Neural cell (in vitro differentiated cells): ENCODE data around the gene MAST4.

Experiments used
- CTCF ChIP-seq: fragments of 450-650 bp; IDR thresholded peaks from 2 replicates; pipeline ENCODE4 v1.5.1; 2014; ENCODE audit warnings: antibody characterized with exemption, mild to moderate bottlenecking, moderate library complexity; ENCODE audit not compliant: poor library complexity, severe bottlenecking
- EP300 ChIP-seq: fragments of 450-650 bp; conservative IDR thresholded peaks from 2 replicates; pipeline ENCODE4 v1.6.1; 2014; ENCODE audit warnings: antibody characterized with exemption, mild to moderate bottlenecking, moderate library complexity; ENCODE audit not compliant: poor library complexity, severe bottlenecking
- EZH2 ChIP-seq: fragments of 200-600, 300-800 bp; shearing (Covaris generic), sonication (generic); IDR thresholded peaks from 2 replicates; pipeline ENCODE4 v1.6.1; 2014; ENCODE audit warnings: antibody characterized with exemption, low read length, borderline replicate concordance, mild to moderate bottlenecking; ENCODE audit not compliant: insufficient read depth, poor library complexity, severe bottlenecking
- POLR2AphosphoS5 ChIP-seq: IDR thresholded peaks from 2 replicates; pipeline ENCODE4 v1.6.1; 2012
- RAD21 ChIP-seq: fragments of 450-650 bp; conservative IDR thresholded peaks from 2 replicates; pipeline ENCODE4 v1.6.1; 2014; ENCODE audit warnings: antibody characterized with exemption, mild to moderate bottlenecking, moderate library complexity
- TAF1 ChIP-seq: IDR thresholded peaks from 2 replicates; pipeline ENCODE4 v1.6.1; 2012; ENCODE audit warnings: low read depth

GRCh38 chr5:67043796-67044511 is 447.8 kb downstream of the MAST4 start:
- TF ChIP-seq EZH2 (no peak), CTCF (no peak), POLR2AphosphoS5 (no peak), TAF1 (no peak), EP300 (no peak), RAD21 (no peak)
